Astrocyte of the cerebellum (primary cell): Measurements from ENCODE around the gene CPT2.

Experiments used
- DNase-seq: peaks from one replicate; pipeline ENCODE4 v3.0.0-alpha.2; 2011; ENCODE audit warnings: low read depth
- H3K4me3 ChIP-seq: 2 replicates; pipeline ENCODE4 v1.5.1; 2011; ENCODE audit warnings: mild to moderate bottlenecking, low read depth, low read length, moderate library complexity
- in situ Hi-C: cut with HindIII; loops from 2 replicates; pipeline ENCODE4 v1.10.0; 2017; ENCODE audit warnings: low sequenced_read_pairs
- TF ChIP-seq, protein P1 (sequence below): IDR thresholded peaks from 2 replicates; pipeline ENCODE4 v1.5.1; 2012; ENCODE audit warnings: low read length, low read depth, moderate library complexity, mild to moderate bottlenecking; ENCODE audit errors: missing control alignments

CPT2 gene

DNA sequence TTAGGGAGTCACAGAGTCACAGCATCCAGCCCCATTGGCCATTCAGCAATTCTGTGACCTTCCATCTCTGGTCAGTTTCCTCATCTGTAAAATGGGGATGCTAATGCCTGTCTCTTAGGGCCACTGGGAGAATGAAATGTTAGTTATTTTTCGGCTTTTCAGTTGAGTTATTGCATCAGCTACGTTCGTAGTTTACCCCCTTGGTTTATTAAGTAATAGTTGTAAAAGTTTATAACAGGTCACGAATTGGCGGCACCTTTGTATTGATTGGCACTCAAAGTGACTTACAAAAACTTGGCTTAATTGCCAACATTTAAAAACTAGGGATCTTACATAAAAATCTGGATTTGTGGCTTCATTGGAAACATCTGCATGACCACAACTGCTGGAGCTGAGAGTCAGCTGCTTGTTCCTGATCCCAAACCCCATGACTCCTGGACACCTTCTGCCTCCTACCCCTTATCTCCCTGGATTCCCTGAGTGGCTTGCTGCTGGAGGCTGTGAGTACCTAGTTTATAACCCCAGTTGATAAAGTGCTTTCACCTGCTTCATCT, 31.1 kb upstream of the CPT2 start:
- H3K4me3 ChIP-seq = no peak overlapping the region
- TF ChIP-seq, protein P1, sequence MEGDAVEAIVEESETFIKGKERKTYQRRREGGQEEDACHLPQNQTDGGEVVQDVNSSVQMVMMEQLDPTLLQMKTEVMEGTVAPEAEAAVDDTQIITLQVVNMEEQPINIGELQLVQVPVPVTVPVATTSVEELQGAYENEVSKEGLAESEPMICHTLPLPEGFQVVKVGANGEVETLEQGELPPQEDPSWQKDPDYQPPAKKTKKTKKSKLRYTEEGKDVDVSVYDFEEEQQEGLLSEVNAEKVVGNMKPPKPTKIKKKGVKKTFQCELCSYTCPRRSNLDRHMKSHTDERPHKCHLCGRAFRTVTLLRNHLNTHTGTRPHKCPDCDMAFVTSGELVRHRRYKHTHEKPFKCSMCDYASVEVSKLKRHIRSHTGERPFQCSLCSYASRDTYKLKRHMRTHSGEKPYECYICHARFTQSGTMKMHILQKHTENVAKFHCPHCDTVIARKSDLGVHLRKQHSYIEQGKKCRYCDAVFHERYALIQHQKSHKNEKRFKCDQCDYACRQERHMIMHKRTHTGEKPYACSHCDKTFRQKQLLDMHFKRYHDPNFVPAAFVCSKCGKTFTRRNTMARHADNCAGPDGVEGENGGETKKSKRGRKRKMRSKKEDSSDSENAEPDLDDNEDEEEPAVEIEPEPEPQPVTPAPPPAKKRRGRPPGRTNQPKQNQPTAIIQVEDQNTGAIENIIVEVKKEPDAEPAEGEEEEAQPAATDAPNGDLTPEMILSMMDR = no peak
- in situ Hi-C loops = no loop called here
- no peak for DNase-seq

DNA sequence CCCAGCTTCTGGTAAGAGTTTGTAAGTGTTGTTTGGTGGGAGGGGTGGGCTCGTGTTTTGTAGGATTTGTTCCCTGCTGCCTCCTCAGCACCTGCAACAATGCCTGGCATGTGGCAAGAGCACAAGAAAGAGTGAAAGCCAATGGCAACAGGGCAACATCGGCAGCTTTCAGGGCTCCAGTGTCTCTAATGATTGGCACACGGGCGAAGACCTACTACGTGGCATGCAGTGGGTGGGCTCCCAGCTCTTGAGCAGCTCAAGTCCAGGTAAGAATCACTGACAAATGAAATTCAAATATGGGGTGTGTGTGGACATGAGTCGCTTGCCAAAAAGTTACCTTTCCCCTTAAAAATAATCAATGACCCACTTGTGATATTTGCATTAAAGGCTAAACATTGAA, 30.3 kb upstream of the CPT2 start:
- TF ChIP-seq, protein P1 = no peak
- no peak for DNase-seq
- H3K4me3 ChIP-seq = no peak overlapping the region
- in situ Hi-C loops = no loop called here

DNA sequence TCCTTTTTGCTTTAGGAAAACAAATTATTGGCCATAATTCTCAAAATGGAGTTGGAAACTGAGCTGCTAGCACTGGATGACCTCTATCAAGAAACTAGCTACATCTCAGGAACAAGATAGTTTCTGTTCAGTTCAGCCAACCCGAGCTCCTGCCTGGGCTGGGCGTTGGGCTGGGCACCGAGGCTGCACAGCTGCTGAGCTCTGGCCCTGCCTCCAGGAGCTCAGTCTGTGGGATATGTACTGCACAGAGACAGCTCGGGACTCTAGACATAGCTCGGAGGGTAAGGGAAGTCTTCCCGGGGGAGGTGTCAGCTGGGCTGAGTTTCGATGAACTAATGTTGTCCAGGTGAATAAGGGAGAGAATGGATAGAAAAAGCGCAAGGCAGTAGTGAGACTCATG, 29.7 kb upstream of the CPT2 start:
- no peak for DNase-seq
- H3K4me3 ChIP-seq = no peak overlapping the region
- TF ChIP-seq, protein P1 = no peak
- in situ Hi-C loops = no loop called here

DNA sequence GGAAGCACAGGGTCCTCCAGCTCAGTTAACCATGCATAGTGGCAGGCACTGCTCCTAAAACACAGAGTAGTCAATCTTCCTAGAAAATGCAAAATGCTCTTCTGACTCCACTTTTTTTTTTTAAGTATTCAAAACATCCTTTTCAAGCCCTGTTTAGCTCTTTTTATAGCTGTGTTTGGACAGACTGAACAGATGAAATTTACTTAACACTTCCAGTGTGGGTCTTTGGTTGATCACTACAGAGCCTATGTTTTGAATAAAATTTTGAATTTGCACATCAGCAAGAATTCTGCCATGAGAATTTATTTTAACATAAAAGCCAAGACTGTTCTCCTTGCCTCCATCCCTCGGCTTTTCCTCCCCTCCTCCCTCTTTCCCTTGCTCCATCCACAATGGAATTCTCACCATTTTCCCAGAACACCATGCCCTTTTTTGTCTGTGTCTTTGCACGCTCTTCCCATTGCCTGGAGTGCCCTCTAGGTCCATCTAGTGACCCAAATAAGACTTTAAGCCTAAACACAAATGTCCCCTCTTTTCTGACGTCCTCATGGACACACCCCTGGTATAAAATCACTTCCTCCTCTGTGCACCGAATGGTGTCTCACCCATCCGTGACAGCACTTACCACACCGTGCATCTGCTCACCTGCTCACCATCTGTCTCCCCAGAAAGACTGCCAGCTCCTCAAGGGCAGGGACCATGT, 24.0 kb upstream of the CPT2 start:
- no peak overlapping the region for H3K4me3 ChIP-seq
- in situ Hi-C loops = no loop called here
- TF ChIP-seq, protein P1 = peak; percentile 13
- DNase-seq = no peak

- in situ Hi-C loops = no loop called here
- no peak overlapping the region for H3K4me3 ChIP-seq
- no peak for DNase-seq
- TF ChIP-seq, protein P1 = no peak
These were observed 21.4 kb upstream of the CPT2 start for GRCh38 chr1:53174971-53175913.

- H3K4me3 ChIP-seq = no peak overlapping the region
- in situ Hi-C loops = no loop called here
- TF ChIP-seq, protein P1 = no peak
- no peak for DNase-seq
These were observed 20.0 kb upstream of the CPT2 start for GRCh38 chr1:53176452-53177208.
